Liver (tissue), 9 donors: Measurements from ENCODE around the gene STAT1. TPM values are rescaled to one million over a fixed set of nuclear protein-coding genes. Genes with fewer than 3 reads are reported as not detected.

ENCODE experiments used
- DNase-seq: peaks from one replicate; pipeline ENCODE4 v3.0.0-alpha.2; 2017; ENCODE audit warnings: low spot score
- H3K27ac ChIP-seq, 2 donors: one replicate each; pipeline ENCODE4 v1.7.0; 2013; ENCODE audit warnings: inconsistent platforms in 2 of 2, low read length in 2 of 2, control low read depth in 1 of 2, low read depth in 1 of 2, mild to moderate bottlenecking in 1 of 2
- H3K27me3 ChIP-seq, 4 donors: one replicate each; pipeline versions ENCODE4 v1.6.1 to v1.7.0; 2013; ENCODE audit warnings: low read length in 3 of 4, inconsistent platforms in 1 of 4, mild to moderate bottlenecking in 1 of 4, moderate library complexity in 1 of 4; ENCODE audit not compliant: control insufficient read depth in 4 of 4, insufficient read depth in 4 of 4
- H3K36me3 ChIP-seq, 4 donors: one replicate each; pipeline versions ENCODE4 v1.6.1 to v1.7.0; 2013; ENCODE audit warnings: low read length in 3 of 4, mild to moderate bottlenecking in 3 of 4, low read depth in 1 of 4, moderate library complexity in 1 of 4; ENCODE audit not compliant: control insufficient read depth in 4 of 4, insufficient read depth in 3 of 4
- H3K4me1 ChIP-seq, 4 donors: one replicate each; pipeline versions ENCODE4 v1.6.1 to v1.7.0; 2013; ENCODE audit warnings: low read length in 3 of 4, mild to moderate bottlenecking in 3 of 4, moderate library complexity in 1 of 4; ENCODE audit not compliant: control insufficient read depth in 4 of 4, insufficient read depth in 4 of 4
- H3K4me3 ChIP-seq, 3 donors: one replicate each; pipeline versions ENCODE4 v1.6.1 to v1.7.0; 2013; ENCODE audit warnings: low read length in 3 of 3, control low read depth in 1 of 3, low read depth in 1 of 3, mild to moderate bottlenecking in 1 of 3
- H3K9ac ChIP-seq, 2 donors: one replicate each; pipeline ENCODE4 v1.7.0; 2013; ENCODE audit warnings: low read length in 2 of 2, mild to moderate bottlenecking in 2 of 2, moderate library complexity in 2 of 2, control low read depth in 1 of 2, low read depth in 1 of 2
- H3K9me3 ChIP-seq, 4 donors: one replicate each; pipeline versions ENCODE4 v1.6.1 to v1.7.0; 2013; ENCODE audit warnings: low read length in 3 of 4; ENCODE audit not compliant: control insufficient read depth in 4 of 4
- EGR1 ChIP-seq, 2 donors: IDR thresholded peaks; 2 replicates each; pipeline ENCODE4 v1.6.1; 2016 to 2018; ENCODE audit warnings: antibody characterized with exemption in 2 of 2, low read depth in 2 of 2
- FOXA1 ChIP-seq: IDR thresholded peaks from 2 replicates; pipeline ENCODE4 v1.6.1; 2016; ENCODE audit warnings: antibody characterized with exemption
- FOXA2 ChIP-seq: IDR thresholded peaks from 2 replicates; pipeline ENCODE4 v1.6.1; 2016; ENCODE audit warnings: antibody characterized with exemption
- GABPA ChIP-seq, 2 donors: IDR thresholded peaks in 1 of 2; conservative IDR thresholded peaks in 1 of 2; 2 replicates each; pipeline ENCODE4 v1.6.1; 2016; ENCODE audit warnings: antibody characterized with exemption in 2 of 2, mild to moderate bottlenecking in 1 of 2, moderate library complexity in 1 of 2
- HNF4A ChIP-seq, 2 donors: conservative IDR thresholded peaks; 2 replicates each; pipeline ENCODE4 v1.6.1; 2016; ENCODE audit warnings: antibody characterized with exemption in 2 of 2, mild to moderate bottlenecking in 2 of 2
- HNF4G ChIP-seq: IDR thresholded peaks from 2 replicates; pipeline ENCODE4 v1.6.1; 2016; ENCODE audit warnings: antibody characterized with exemption
- JUND ChIP-seq, 2 donors: IDR thresholded peaks; 2 replicates each; pipeline ENCODE4 v1.6.1; 2016; ENCODE audit warnings: antibody characterized with exemption in 2 of 2
- NR2F2 ChIP-seq: IDR thresholded peaks from 2 replicates; pipeline ENCODE4 v1.6.1; 2016; ENCODE audit warnings: antibody characterized with exemption
- RAD21 ChIP-seq, 2 donors: IDR thresholded peaks; 2 replicates each; pipeline ENCODE4 v1.6.1; 2016; ENCODE audit warnings: antibody characterized with exemption in 2 of 2, mild to moderate bottlenecking in 2 of 2
- RXRA ChIP-seq, 2 donors: IDR thresholded peaks; 2 replicates each; pipeline ENCODE4 v1.6.1; 2017 to 2018; ENCODE audit warnings: antibody characterized with exemption in 2 of 2, mild to moderate bottlenecking in 1 of 2
- SP1 ChIP-seq: IDR thresholded peaks from 2 replicates; pipeline ENCODE4 v1.6.1; 2018; ENCODE audit warnings: antibody characterized with exemption, mild to moderate bottlenecking
- TAF1 ChIP-seq: conservative IDR thresholded peaks from 2 replicates; pipeline ENCODE4 v1.6.1; 2016; ENCODE audit warnings: antibody characterized with exemption, mild to moderate bottlenecking
- YY1 ChIP-seq: IDR thresholded peaks from 2 replicates; pipeline ENCODE4 v1.6.1; 2016; ENCODE audit warnings: antibody characterized with exemption, mild to moderate bottlenecking
- WGBS: extraction: QIAGEN DNeasy Blood & Tissue Kit; methylation state at CpG from one replicate; pipeline ENCODE4 v1.1.7; 2013; 5-methylcytosine and 5-hydroxymethylcytosine counted together
- polyA plus RNA-seq, 2 donors: library from polyadenylated mRNA; stranded (reverse) in 1 of 2; unstranded in 1 of 2; fragments of 200-250 nt in 1 of 2; fragments of >200 nt in 1 of 2; fragmentation: Nextera tagmentation in 1 of 2; extraction: Ambion mirVana in 1 of 2; gene quantifications; one replicate each; pipeline versions ENCODE4 v1.2.1 to v1.2.3, GENCODE V29; 2013 to 2015
- total RNA-seq, 2 donors: library from RNA; depleted of rRNA; stranded (reverse); fragments of >200 nt; gene quantifications; one replicate each; pipeline ENCODE4 v1.2.3, GENCODE V29; 2014
- TF ChIP-seq, protein P1 (sequence below): IDR thresholded peaks from 2 replicates; pipeline ENCODE4 v1.6.1; 2016; ENCODE audit warnings: antibody characterized with exemption
- TF ChIP-seq, protein P2 (sequence below): IDR thresholded peaks from 2 replicates; pipeline ENCODE4 v1.6.1; 2016; ENCODE audit warnings: antibody characterized with exemption, mild to moderate bottlenecking
- TF ChIP-seq, protein P3 (sequence below): IDR thresholded peaks from 2 replicates; pipeline ENCODE4 v1.6.1; 2016; ENCODE audit warnings: antibody characterized with exemption
- TF ChIP-seq, protein P4 (sequence below): fragments of 150-350 bp; IDR thresholded peaks from 2 replicates; pipeline ENCODE4 v1.5.1; 2017; ENCODE audit warnings: improper control_type of control experiment, low read depth, low read length; ENCODE audit not compliant: missing input control
- TF ChIP-seq, protein P5 (sequence below): IDR thresholded peaks from 2 replicates; pipeline ENCODE4 v1.6.1; 2016; ENCODE audit warnings: antibody characterized with exemption
- donor health status: healthy.
- donor health status: healthy.
- donor health status: healthy.
- donor health status: healthy.
- donor health status: healthy.

The STAT1 gene
- total and polyA plus RNA-seq, 4 donors: 26.2 to 78.7 (median 45.6) TPM

DNA sequence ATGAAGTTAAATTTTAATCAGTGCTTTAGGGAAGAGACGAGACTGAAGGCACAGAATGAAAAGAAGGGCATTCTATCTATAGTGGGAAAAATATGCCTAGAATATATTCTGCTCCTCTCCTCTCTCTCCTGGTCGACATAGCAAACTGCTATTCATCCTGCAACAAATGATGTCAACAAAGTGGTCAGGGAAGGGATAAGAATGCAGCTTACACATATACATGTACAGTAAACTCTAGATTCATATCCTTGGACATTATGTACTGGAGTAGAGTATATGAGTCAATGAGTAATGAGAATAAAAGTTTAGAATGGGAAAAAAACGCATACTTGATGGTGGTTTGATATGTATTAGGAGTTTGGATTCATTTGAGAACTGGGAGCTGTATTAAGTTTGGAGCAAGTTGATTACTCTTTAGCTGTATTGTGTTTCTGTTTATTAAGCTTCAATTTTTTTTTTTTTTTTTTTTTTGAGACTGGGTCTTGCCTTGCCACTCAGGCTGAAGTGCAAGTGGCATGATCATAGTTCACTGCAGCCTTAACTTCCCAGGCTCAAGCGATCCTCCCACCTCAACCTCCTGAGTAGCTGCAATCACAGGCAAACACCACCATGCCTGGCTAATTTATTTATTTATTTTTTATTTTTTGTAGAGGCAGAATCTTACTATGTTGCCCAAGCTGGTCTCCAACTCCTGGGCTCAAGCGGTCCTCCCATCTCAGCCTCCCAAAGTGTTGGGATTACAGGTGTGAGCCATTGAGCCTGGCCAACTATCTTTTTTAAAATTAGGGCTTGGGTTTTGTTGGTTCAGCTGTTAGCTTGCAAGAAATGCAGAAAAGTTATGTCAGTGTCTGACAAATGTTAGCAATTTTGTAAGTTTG lies 53.8 kb downstream of the STAT1 start (continued):
- TF ChIP-seq, protein P1, sequence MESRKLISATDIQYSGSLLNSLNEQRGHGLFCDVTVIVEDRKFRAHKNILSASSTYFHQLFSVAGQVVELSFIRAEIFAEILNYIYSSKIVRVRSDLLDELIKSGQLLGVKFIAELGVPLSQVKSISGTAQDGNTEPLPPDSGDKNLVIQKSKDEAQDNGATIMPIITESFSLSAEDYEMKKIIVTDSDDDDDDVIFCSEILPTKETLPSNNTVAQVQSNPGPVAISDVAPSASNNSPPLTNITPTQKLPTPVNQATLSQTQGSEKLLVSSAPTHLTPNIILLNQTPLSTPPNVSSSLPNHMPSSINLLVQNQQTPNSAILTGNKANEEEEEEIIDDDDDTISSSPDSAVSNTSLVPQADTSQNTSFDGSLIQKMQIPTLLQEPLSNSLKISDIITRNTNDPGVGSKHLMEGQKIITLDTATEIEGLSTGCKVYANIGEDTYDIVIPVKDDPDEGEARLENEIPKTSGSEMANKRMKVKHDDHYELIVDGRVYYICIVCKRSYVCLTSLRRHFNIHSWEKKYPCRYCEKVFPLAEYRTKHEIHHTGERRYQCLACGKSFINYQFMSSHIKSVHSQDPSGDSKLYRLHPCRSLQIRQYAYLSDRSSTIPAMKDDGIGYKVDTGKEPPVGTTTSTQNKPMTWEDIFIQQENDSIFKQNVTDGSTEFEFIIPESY: no peak

DNA sequence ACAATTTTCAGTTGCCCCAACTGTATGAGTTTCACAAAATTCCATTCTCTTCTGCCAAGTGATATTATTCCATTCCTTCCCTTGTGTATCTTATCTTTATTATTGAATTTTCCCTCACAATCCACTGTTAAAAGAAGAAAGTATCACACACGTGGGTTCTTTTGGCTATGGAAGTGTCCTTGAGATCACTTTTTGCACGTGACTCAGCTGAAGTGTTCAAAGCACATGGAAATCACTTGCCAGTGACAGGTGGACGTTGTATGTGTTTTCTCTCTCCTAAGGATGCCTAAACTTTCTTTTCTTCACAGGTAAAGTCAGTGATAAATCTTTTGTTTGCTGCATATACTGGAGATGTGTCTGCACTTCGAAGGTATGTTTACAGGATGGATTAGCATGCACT lies 60.7 kb downstream of the STAT1 start:
- Histone ChIP-seq H3K9ac (no peak overlapping the region), H3K27me3 (no peaks in the 10 kb centered on the region), H3K4me3 (no peak overlapping the region), H3K9me3 (no peaks in the 10 kb centered on the region), H3K27ac (no peak overlapping the region), H3K4me1 (no peaks in the 10 kb centered on the region), H3K36me3 (no peaks in the 10 kb centered on the region)
- TF ChIP-seq, protein P2, sequence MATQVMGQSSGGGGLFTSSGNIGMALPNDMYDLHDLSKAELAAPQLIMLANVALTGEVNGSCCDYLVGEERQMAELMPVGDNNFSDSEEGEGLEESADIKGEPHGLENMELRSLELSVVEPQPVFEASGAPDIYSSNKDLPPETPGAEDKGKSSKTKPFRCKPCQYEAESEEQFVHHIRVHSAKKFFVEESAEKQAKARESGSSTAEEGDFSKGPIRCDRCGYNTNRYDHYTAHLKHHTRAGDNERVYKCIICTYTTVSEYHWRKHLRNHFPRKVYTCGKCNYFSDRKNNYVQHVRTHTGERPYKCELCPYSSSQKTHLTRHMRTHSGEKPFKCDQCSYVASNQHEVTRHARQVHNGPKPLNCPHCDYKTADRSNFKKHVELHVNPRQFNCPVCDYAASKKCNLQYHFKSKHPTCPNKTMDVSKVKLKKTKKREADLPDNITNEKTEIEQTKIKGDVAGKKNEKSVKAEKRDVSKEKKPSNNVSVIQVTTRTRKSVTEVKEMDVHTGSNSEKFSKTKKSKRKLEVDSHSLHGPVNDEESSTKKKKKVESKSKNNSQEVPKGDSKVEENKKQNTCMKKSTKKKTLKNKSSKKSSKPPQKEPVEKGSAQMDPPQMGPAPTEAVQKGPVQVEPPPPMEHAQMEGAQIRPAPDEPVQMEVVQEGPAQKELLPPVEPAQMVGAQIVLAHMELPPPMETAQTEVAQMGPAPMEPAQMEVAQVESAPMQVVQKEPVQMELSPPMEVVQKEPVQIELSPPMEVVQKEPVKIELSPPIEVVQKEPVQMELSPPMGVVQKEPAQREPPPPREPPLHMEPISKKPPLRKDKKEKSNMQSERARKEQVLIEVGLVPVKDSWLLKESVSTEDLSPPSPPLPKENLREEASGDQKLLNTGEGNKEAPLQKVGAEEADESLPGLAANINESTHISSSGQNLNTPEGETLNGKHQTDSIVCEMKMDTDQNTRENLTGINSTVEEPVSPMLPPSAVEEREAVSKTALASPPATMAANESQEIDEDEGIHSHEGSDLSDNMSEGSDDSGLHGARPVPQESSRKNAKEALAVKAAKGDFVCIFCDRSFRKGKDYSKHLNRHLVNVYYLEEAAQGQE: no peak
- no peak for TF ChIP-seq GABPA (IDR thresholded peaks at IDR 0.05 in 1 of 2, conservative IDR thresholded peaks at IDR 0.05 in 1 of 2)
- TF ChIP-seq EGR1 (IDR thresholded peaks at IDR 0.05; ENCODE audit: low read depth in 2 of 2): no peak
- no peak for TF ChIP-seq JUND (IDR thresholded peaks at IDR 0.05)
- TF ChIP-seq, protein P3, sequence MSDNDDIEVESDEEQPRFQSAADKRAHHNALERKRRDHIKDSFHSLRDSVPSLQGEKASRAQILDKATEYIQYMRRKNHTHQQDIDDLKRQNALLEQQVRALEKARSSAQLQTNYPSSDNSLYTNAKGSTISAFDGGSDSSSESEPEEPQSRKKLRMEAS: no peak
- TF ChIP-seq FOXA2: no peak
- TF ChIP-seq, protein P4, sequence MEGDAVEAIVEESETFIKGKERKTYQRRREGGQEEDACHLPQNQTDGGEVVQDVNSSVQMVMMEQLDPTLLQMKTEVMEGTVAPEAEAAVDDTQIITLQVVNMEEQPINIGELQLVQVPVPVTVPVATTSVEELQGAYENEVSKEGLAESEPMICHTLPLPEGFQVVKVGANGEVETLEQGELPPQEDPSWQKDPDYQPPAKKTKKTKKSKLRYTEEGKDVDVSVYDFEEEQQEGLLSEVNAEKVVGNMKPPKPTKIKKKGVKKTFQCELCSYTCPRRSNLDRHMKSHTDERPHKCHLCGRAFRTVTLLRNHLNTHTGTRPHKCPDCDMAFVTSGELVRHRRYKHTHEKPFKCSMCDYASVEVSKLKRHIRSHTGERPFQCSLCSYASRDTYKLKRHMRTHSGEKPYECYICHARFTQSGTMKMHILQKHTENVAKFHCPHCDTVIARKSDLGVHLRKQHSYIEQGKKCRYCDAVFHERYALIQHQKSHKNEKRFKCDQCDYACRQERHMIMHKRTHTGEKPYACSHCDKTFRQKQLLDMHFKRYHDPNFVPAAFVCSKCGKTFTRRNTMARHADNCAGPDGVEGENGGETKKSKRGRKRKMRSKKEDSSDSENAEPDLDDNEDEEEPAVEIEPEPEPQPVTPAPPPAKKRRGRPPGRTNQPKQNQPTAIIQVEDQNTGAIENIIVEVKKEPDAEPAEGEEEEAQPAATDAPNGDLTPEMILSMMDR: no peak
- TF ChIP-seq NR2F2: no peak
- TF ChIP-seq RAD21 (IDR thresholded peaks at IDR 0.05): no peak
- TF ChIP-seq RXRA (IDR thresholded peaks at IDR 0.05): no peak
- TF ChIP-seq HNF4A (conservative IDR thresholded peaks at IDR 0.05): no peak
- no peak for TF ChIP-seq TAF1
- TF ChIP-seq, protein P5, sequence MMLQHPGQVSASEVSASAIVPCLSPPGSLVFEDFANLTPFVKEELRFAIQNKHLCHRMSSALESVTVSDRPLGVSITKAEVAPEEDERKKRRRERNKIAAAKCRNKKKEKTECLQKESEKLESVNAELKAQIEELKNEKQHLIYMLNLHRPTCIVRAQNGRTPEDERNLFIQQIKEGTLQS: no peak
- no peak for TF ChIP-seq FOXA1
- no peak for TF ChIP-seq HNF4G
- TF ChIP-seq SP1: no peak
- no peak for TF ChIP-seq YY1
- WGBS: 58% methylated on average over 4 of the region's 4 CpGs
- DNase-seq: no peak
